VCaP (cell line): ENCODE measurements around the gene FASN.

Experiments used
- H3K27ac ChIP-seq: fragments of 450-650 bp; 2 replicates; pipeline ENCODE4 v1.5.1; 2017
- TF ChIP-seq, protein P1 (sequence below): fragments of 450-650 bp; conservative IDR thresholded peaks from 2 replicates; pipeline ENCODE4 v1.5.1; 2017; ENCODE audit warnings: mild to moderate bottlenecking, moderate library complexity

Gene FASN

DNA sequence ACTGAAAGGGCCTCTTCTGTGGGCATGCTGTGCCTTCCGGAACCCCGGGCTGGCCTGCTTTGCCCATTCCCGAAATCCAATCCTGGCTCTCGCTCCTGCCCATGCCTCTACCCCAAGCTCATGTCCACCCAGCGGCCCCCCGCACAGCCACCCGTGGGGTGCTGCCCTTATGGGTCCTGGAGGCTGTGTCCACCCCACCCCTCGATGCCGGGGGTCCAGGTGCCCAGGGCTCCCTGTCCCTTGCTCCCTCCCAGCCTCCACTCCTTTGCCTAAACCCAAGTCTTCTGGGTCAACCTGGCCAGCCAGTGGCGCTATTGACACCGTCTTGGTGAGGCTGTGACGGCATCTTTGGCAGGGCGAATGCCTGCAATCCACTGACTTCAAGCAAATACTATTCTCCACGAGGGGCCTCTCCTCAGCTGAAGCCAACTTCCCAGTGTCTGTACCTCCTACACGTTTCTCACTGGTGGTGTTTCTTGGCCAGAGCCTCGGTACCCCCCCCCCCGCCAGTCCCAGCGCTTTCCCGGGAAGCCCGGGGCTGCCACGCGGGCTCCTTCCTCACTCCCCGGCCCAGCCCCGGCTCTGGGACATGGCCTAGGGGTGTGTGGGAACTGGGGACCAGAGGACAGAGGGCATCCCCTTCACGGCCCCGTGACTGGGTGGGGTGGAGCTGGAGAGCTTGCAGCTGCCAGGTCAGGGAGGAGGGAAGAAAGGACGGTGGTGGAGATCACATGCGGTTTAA lies 20.2 kb downstream of the FASN start:
- TF ChIP-seq, protein P1, sequence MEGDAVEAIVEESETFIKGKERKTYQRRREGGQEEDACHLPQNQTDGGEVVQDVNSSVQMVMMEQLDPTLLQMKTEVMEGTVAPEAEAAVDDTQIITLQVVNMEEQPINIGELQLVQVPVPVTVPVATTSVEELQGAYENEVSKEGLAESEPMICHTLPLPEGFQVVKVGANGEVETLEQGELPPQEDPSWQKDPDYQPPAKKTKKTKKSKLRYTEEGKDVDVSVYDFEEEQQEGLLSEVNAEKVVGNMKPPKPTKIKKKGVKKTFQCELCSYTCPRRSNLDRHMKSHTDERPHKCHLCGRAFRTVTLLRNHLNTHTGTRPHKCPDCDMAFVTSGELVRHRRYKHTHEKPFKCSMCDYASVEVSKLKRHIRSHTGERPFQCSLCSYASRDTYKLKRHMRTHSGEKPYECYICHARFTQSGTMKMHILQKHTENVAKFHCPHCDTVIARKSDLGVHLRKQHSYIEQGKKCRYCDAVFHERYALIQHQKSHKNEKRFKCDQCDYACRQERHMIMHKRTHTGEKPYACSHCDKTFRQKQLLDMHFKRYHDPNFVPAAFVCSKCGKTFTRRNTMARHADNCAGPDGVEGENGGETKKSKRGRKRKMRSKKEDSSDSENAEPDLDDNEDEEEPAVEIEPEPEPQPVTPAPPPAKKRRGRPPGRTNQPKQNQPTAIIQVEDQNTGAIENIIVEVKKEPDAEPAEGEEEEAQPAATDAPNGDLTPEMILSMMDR, result no peak
- no peak overlapping the region for H3K27ac ChIP-seq

DNA sequence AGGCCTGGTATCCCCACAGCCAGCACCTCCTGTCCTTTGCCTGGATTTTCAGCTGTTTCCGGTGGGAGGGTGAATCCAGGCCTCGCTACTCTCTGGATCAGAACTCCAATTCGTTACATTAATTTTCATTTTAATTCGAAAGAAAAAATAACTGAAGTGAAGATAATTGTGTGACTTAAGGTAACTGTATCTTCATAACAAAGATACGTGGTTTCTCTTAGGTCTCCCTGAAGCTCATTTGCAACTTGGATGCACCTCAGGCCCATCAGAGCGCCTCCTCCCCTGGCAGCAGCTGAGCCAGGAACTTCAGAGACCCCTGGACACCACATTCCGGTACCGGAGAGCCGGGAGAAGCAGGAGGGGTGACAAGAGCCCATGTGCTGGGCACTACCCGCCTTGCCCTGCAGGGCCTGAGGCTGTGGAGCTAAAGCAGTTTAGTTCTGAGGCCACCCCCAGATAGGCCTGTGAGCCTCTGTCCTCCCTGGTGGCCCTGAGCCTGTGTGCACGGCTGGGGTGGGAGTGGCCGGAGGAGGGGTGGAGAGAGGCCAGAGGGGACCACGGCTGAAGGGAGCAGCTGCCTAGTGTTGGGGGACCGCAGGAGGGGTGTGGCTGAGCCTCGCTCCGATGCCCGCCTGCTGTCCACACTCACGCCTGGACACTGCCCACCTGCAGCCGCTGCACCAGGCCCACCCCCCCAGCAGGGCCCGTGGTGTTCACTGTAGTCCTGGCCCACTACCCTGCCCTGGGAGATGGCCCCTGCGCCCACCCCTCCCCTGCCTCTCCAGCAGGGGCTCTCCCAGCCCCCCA lies 21.0 kb downstream of the FASN start:
- no peak overlapping the region for H3K27ac ChIP-seq
- TF ChIP-seq, protein P1, result no peak

DNA sequence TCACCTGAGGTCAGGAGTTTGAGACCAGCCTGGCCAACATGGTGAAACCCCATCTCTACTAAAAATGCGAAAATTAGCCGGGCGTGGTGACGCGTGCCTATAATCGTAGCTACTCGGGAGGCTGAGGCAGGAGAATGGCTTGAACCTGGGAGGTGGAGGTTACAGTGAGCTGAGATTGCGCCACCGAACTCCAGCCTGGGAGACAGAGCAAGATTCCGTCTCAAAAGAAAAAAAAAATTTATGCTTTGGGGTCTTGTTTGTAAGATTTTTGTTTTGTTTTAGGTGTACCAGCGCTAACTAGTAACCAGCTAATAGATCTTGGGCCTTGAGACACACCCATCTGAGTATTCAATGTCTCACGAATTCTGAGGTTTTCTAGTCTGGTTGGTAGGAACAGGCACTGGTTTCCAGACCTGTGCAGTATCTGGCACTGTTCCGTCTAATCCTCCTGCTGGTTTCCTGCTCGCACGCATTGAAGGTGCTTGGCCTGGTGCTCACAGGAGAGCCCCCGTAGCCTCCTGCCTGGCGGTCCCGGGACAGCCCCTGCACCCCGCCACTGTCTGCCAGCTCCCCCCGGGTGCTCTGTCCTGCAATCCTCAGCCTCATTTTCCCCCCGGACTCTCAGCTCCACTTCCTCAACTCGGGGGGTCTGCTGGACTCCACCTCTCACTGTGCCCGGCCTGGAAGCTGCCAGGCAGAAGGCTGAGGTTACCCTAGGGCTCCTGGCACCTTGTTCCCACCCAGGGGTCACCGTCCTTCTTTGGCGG lies 21.8 kb downstream of the FASN start:
- no peak overlapping the region for H3K27ac ChIP-seq
- TF ChIP-seq, protein P1, result no peak

DNA sequence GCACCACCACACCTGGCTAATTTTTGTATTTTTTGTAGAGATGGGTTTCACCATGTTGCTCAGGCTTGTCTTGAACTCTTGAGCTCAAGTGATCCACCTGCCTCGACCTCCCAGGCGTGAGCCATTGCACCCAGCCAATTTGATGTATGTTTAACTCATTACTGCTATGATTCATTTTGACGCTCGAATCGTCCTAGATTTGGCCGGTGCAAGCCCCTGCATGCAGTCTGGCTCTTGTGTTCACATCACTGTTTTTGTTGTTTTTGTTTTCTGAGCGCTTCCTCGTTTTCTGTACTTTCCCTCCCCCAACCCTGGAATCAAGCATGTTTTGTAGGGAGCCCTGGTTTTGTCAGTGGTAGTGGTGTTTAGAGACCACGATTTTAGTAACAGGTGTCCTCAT lies 24.6 kb downstream of the FASN start:
- no peak overlapping the region for H3K27ac ChIP-seq
- TF ChIP-seq, protein P1, result no peak

DNA sequence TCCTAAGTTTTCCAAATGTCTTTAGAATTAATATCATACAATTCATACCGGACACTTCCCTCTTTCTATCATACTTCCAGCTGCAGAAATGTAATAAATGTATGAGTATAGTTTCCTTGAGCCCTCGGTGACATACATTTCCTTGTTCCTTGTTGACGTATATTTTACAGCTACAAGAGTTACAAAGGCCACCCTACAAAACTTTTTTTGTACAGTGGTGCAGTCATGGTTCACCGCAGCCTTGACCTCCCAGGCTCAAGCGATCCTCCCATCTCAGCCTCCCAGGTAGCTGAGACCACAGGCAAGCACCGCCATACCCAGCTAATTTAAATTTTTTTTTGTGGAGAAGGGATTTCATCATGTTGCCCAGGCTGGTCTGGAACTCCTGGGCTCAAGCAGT lies 25.2 kb downstream of the FASN start:
- H3K27ac ChIP-seq, result no peak overlapping the region
- TF ChIP-seq, protein P1, result no peak

DNA sequence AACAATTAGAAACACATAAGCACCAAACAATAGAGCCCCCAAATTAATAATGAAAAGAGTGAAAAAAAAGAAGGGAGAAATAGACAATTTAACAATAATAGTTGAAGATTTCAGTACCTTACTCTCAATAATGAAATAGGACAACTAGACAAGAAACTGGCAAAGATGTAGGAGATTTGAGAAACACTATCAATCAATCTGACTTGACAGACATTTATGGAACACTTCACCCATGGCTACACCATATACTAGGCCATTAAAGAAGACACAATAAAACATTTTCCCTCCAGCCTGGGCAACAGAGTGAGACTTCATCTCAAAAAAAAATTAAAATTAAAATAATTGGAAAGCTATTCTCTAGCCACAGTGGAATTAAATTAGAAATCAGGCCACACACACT lies 27.4 kb downstream of the FASN start:
- TF ChIP-seq, protein P1, result no peak
- H3K27ac ChIP-seq, result no peak overlapping the region

DNA sequence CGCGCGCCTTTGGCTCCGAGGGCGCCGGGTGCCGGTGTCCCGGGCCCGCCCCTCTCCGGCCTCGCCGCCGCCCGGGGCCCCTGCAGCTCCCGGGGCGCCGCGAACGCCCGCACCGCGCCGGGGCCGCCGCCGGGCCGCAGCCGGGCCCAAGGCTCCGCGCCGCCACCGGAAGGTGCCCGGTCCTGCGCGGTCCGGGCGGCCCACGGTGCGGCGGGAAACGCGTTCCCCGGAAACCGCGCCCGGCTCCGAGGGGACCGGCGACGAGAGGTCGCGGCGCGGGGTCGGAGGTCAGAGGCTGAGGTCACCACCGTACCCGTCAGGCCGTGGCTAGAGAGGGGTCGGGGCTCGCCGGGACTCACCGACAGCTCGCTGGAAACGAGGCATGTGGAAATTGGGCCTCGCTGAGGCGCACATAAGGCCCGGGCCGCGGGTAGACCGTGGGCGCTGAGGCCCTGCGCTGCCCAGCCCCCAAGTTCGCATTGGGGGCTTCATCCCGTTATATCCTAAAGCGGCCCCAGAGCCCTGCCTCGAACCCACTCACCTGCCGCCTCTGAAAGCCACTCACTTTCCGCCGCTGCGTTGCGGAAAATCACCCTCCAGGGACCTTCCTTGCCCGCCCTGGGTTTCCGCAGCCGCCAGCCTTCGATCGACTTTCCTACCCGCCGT lies 32.3 kb downstream of the FASN start, which contains the start of gene DUS1L:
Gene DUS1L (minus strand): TSS at position 167 of the 666 bp plus-strand sequence. CDS start 745 bp downstream, outside the sequence.
- TF ChIP-seq, protein P1, result no peak
- H3K27ac ChIP-seq, result peak within 1 kb of the TSS; percentile 95
